Ovary (tissue), 9 donors: ENCODE measurements around the gene EDAR. TPM values are rescaled to one million over a fixed set of nuclear protein-coding genes. Genes with fewer than 3 reads are reported as not detected.

Source experiments
- polyA plus RNA-seq, 2 donors: library from polyadenylated mRNA; stranded (reverse); fragments of 200-250 nt in 1 of 2; fragments of 350-450 nt in 1 of 2; fragmentation: Illumina TruSeq in 1 of 2; extraction: RNeasy Lipid Tissue Mini Kit (QIAGEN cat#74804) in 1 of 2; gene quantifications; one replicate each; pipeline ENCODE4 v1.2.3, GENCODE V29; 2013 to 2014
- small RNA-seq: library from RNA; depleted of rRNA; stranded (forward); fragments of <200 nt; gene quantifications from one replicate; pipeline ENCODE3, GENCODE V24; 2016
- total RNA-seq, 7 donors: library from RNA; depleted of rRNA in 2 of 7; stranded (reverse); fragments of >200 nt in 2 of 7; fragmentation: NEBNext Ultra II Directional in 3 of 7; extraction: Animal tissue kit (Norgen Biotek cat#: 25700) in 3 of 7; gene quantifications; one replicate each; pipeline versions ENCODE4 v1.1.0 to v1.2.4, GENCODE V29; 2016 to 2023
- donor health status: DM: no; HTN: no; CAD: no; lungs with moderate emphysema.
- donor health status: DM: no; HTN: no; CAD: no.
- donor health status: Bipolar disorder and iron deficiency.
- donor health status: DM: yes; HTN: yes; CAD: no.
- donor health status: DM: no; HTN: no; CAD: no.
- donor health status: DM: yes; HTN: yes; CAD: no.

EDAR gene
- total and polyA plus RNA-seq, 9 donors: 0.11 to 0.13 (median 0.11) TPM; not detected in 6

Small RNA genes lying within 50 kb of the gene (small RNA-seq; reads per million reads assigned to genes)
- gene AC073415.1: not detected

Other genes starting within 250 kb of the EDAR start
- 1 to 10 TPM; 3.4 to 8.6 (median 5.1) TPM for gene CCDC138, start 202.4 kb downstream of the EDAR start, total RNA-seq
- gene CCDC138, start 202.4 kb downstream of the EDAR start, polyA plus RNA-seq: 1 to 10 TPM; 1.9 TPM
- 10 to 100 TPM in 1 of 7 donors, 1 to 10 TPM in 6; 2.7 to 10.1 (median 5.2) TPM for gene SH3RF3, start 140.0 kb upstream of the EDAR start, total RNA-seq
- 1 to 10 TPM; 3.6 to 4.0 TPM for gene SH3RF3, start 140.0 kb upstream of the EDAR start, polyA plus RNA-seq